SU-DHL-6 (cell line): ENCODE measurements around the gene DOCK1.
"Not testable (repeated sequence)": the region's sequence is repeated elsewhere in the genome, so short reads cannot be mapped to it uniquely, and the experiment has no call there.

ENCODE experiments used
- EZH2phosphoT487 ChIP-seq: fragments of 200-600 bp; sonication (generic), shearing (Covaris generic); conservative IDR thresholded peaks from 2 replicates; pipeline ENCODE4 v1.6.1; 2018; ENCODE audit warnings: mild to moderate bottlenecking, antibody characterized with exemption, low read length, moderate library complexity, mixed read lengths
- TF ChIP-seq, protein P1 (sequence below): fragments of 200-600 bp; sonication (generic); IDR thresholded peaks from one replicate; pipeline ENCODE4 v1.5.1; 2017; ENCODE audit warnings: antibody characterized with exemption, mild to moderate bottlenecking, low read length, moderate library complexity; ENCODE audit not compliant: insufficient read depth, poor library complexity, severe bottlenecking

DNA sequence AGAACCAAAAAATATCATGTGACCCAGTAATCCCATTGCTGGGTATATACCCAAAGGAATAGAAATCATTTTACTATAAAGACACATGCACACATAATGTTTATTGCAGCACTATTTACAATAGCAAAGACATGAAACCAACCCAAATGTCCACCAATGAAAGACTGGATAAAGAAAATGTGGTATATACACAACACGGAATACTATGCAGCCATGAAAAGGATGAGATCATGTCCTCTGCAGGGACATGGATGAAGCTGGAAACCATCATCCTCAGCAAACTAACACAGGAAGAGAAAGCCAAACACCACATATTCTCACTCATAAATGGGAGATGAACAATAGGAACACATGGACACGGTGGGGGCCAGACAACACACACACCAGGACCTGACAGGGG lies 5.7 kb upstream of the DOCK1 start:
- TF ChIP-seq, protein P1, sequence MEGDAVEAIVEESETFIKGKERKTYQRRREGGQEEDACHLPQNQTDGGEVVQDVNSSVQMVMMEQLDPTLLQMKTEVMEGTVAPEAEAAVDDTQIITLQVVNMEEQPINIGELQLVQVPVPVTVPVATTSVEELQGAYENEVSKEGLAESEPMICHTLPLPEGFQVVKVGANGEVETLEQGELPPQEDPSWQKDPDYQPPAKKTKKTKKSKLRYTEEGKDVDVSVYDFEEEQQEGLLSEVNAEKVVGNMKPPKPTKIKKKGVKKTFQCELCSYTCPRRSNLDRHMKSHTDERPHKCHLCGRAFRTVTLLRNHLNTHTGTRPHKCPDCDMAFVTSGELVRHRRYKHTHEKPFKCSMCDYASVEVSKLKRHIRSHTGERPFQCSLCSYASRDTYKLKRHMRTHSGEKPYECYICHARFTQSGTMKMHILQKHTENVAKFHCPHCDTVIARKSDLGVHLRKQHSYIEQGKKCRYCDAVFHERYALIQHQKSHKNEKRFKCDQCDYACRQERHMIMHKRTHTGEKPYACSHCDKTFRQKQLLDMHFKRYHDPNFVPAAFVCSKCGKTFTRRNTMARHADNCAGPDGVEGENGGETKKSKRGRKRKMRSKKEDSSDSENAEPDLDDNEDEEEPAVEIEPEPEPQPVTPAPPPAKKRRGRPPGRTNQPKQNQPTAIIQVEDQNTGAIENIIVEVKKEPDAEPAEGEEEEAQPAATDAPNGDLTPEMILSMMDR = not testable (repeated sequence)
- not testable (repeated sequence) for TF ChIP-seq EZH2phosphoT487
